HepG2 (cell line): ENCODE measurements around the gene TSHZ2. TPM values are rescaled to one million over a fixed set of nuclear protein-coding genes. Genes with fewer than 3 reads are reported as not detected.
A peak's percentile ranks its signal among the peaks of the same experiment; 100 is the strongest.

Experiments used
- BORCS8-MEF2B ChIP-seq: sonication (generic); formaldehyde crosslinking; IDR thresholded peaks from 2 replicates; pipeline ENCODE4 v1.8.0; 2022; ENCODE audit warnings: mild to moderate bottlenecking, missing genetic modification reagents
- CBX2 ChIP-seq, 2 experiments: fragments of 200-600 bp in 1 of 2; sonication (generic); formaldehyde crosslinking in 1 of 2; IDR thresholded peaks; 2 replicates each; pipeline versions ENCODE4 v1.7.0 to v1.8.1; 2018 to 2022; ENCODE audit warnings: low read depth in 2 of 2, low read length in 1 of 2, mild to moderate bottlenecking in 1 of 2, missing genetic modification reagents in 1 of 2
- GATA4 ChIP-seq: sonication (generic); IDR thresholded peaks from 2 replicates; pipeline ENCODE4 v1.6.1; 2016; ENCODE audit warnings: antibody characterized with exemption, low read depth, borderline replicate concordance
- KDM4B ChIP-seq: sonication (generic); formaldehyde crosslinking; IDR thresholded peaks from 2 replicates; pipeline ENCODE4 v1.4.0; 2020; ENCODE audit warnings: missing genetic modification reagents
- NCOA2 ChIP-seq: sonication (generic); formaldehyde crosslinking; IDR thresholded peaks from 2 replicates; pipeline ENCODE4 v1.8.0; 2022; ENCODE audit warnings: inconsistent platforms
- NFRKB ChIP-seq: fragments of 450-650 bp; IDR thresholded peaks from 2 replicates; pipeline ENCODE4 v1.6.1; 2017
- PLRG1 ChIP-seq: fragments of 450-650 bp; conservative IDR thresholded peaks from 2 replicates; pipeline ENCODE4 v1.6.1; 2016
- REL ChIP-seq: sonication (generic); formaldehyde crosslinking; conservative IDR thresholded peaks from 2 replicates; pipeline ENCODE4 v1.8.0; 2022; ENCODE audit warnings: mild to moderate bottlenecking, missing genetic modification reagents, moderate library complexity
- SAFB2 ChIP-seq: sonication (generic); formaldehyde crosslinking; IDR thresholded peaks from 2 replicates; pipeline ENCODE4 v1.5.1; 2020; ENCODE audit warnings: missing genetic modification reagents, low read depth, mild to moderate bottlenecking, borderline replicate concordance
- TRAFD1 ChIP-seq: sonication (generic); formaldehyde crosslinking; IDR thresholded peaks from 2 replicates; pipeline ENCODE4 v1.5.1; 2020; ENCODE audit warnings: missing genetic modification reagents, mild to moderate bottlenecking, borderline replicate concordance
- ZBTB38 ChIP-seq: sonication (generic); formaldehyde crosslinking; IDR thresholded peaks from 2 replicates; pipeline ENCODE4 v1.5.1; 2020; ENCODE audit warnings: mild to moderate bottlenecking, missing genetic modification reagents
- ZBTB39 ChIP-seq: sonication (generic); formaldehyde crosslinking; IDR thresholded peaks from 2 replicates; pipeline ENCODE4 v1.5.0; 2020; ENCODE audit warnings: missing genetic modification reagents
- ZFAT ChIP-seq: sonication (generic); formaldehyde crosslinking; conservative IDR thresholded peaks from 2 replicates; pipeline ENCODE4 v1.8.1; 2023; ENCODE audit warnings: missing genetic modification reagents, inconsistent platforms
- ZNF430 ChIP-seq: sonication (generic); formaldehyde crosslinking; IDR thresholded peaks from 2 replicates; pipeline ENCODE4 v1.9.0; 2021; ENCODE audit warnings: mild to moderate bottlenecking, missing genetic modification reagents
- ZNF44 ChIP-seq: sonication (generic); formaldehyde crosslinking; IDR thresholded peaks from 2 replicates; pipeline ENCODE4 v1.5.1; 2020; ENCODE audit warnings: mild to moderate bottlenecking, missing genetic modification reagents
- ZNF501 ChIP-seq: sonication (generic); formaldehyde crosslinking; IDR thresholded peaks from 2 replicates; pipeline ENCODE4 v1.5.1; 2020; ENCODE audit warnings: mild to moderate bottlenecking, moderate library complexity, missing genetic modification reagents
- ZNF549 ChIP-seq: sonication (generic); formaldehyde crosslinking; IDR thresholded peaks from 2 replicates; pipeline ENCODE4 v1.5.0; 2020; ENCODE audit warnings: missing genetic modification reagents
- ZNF879 ChIP-seq: sonication (generic); formaldehyde crosslinking; IDR thresholded peaks from 2 replicates; pipeline ENCODE4 v1.8.1; 2023; ENCODE audit warnings: missing genetic modification reagents
- ZNF891 ChIP-seq: sonication (generic); formaldehyde crosslinking; IDR thresholded peaks from 2 replicates; pipeline ENCODE4 v1.5.0; 2020; ENCODE audit warnings: mild to moderate bottlenecking, missing genetic modification reagents
- polyA plus RNA-seq, 8 experiments: library from polyadenylated mRNA; depleted of rRNA in 3 of 8; stranded (reverse) in 7 of 8; unstranded in 1 of 8; fragments of >200 nt; fragmentation: Illumina TruSeq in 4 of 8; extraction: Trizol in 4 of 8; gene quantifications; 2 replicates each; pipeline versions ENCODE4 v1.2.1 to v1.2.3, GENCODE V29; 2011 to 2016; ENCODE audit warnings: low read depth in 4 of 8, missing spikeins in 1 of 8, mixed read lengths in 1 of 8; ENCODE audit not compliant: insufficient read depth in 1 of 8
- total RNA-seq, 5 experiments: library from RNA; depleted of rRNA; stranded (reverse); fragments of >200 nt; fragmentation: Illumina TruSeq; extraction: Trizol; gene quantifications; 2 replicates each; pipeline ENCODE4 v1.2.3, GENCODE V29; 2016; ENCODE audit warnings: low read depth in 1 of 5
- TF ChIP-seq, protein P1 (sequence below): sonication (generic); formaldehyde crosslinking; IDR thresholded peaks from 2 replicates; pipeline ENCODE4 v1.4.0; 2020; ENCODE audit warnings: missing genetic modification reagents
- TF ChIP-seq, protein P2 (sequence below), 2 experiments: sonication (generic) in 1 of 2; formaldehyde crosslinking in 1 of 2; IDR thresholded peaks; 2 replicates each; pipeline versions ENCODE4 v1.4.0 to v1.6.1; 2018 to 2020; ENCODE audit warnings: missing genetic modification reagents in 2 of 2, borderline replicate concordance in 1 of 2, low read depth in 1 of 2, mild to moderate bottlenecking in 1 of 2, missing biosample characterization in 1 of 2
- TF ChIP-seq, protein P3 (sequence below): sonication (generic); formaldehyde crosslinking; IDR thresholded peaks from 2 replicates; pipeline ENCODE4 v1.5.0; 2020; ENCODE audit warnings: mild to moderate bottlenecking, missing genetic modification reagents

The TSHZ2 gene
- total and polyA plus RNA-seq, 2 of the 13 experiments (the other 11 are each of a cell fraction or from before 2014, with no cell fraction given), result 0.01 TPM; not detected in 1

DNA sequence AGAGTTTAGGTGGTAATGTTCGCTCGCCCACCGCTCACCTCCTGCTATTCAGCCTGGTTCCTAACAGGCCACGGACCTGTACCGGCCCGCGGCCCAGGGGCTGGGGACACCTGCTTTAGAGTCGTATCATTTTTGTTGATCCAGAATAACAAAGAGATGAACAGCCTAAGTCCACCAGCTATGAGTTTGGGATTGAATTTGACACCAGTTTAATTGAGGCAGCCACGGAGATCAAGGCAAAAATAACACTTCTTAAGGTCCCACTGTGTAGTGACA is 108.5 kb downstream of the TSHZ2 start (continued):
- no peak for TF ChIP-seq ZBTB39 (CRISPR knock-in tag)
- TF ChIP-seq, protein P1, sequence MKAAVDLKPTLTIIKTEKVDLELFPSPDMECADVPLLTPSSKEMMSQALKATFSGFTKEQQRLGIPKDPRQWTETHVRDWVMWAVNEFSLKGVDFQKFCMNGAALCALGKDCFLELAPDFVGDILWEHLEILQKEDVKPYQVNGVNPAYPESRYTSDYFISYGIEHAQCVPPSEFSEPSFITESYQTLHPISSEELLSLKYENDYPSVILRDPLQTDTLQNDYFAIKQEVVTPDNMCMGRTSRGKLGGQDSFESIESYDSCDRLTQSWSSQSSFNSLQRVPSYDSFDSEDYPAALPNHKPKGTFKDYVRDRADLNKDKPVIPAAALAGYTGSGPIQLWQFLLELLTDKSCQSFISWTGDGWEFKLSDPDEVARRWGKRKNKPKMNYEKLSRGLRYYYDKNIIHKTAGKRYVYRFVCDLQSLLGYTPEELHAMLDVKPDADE (CRISPR knock-in tag), result no peak
- no peak for TF ChIP-seq TRAFD1
- TF ChIP-seq ZNF430 (CRISPR knock-in tag), result peak; percentile 67; the same call in 1 of the 2 replicates
- no peak for TF ChIP-seq SAFB2 (CRISPR knock-in tag)
- TF ChIP-seq NCOA2 (CRISPR knock-in tag), result 0 out of 2 replicates have a peak, but pooled peaks have one; percentile 9
- 0 out of 2 replicates have a peak, but pooled peaks have one; percentile 36 for TF ChIP-seq REL (CRISPR knock-in tag)
- TF ChIP-seq GATA4, result no peak
- no peak for TF ChIP-seq ZNF44 (CRISPR knock-in tag)
- TF ChIP-seq NFRKB, result no peak
- TF ChIP-seq, protein P2, sequence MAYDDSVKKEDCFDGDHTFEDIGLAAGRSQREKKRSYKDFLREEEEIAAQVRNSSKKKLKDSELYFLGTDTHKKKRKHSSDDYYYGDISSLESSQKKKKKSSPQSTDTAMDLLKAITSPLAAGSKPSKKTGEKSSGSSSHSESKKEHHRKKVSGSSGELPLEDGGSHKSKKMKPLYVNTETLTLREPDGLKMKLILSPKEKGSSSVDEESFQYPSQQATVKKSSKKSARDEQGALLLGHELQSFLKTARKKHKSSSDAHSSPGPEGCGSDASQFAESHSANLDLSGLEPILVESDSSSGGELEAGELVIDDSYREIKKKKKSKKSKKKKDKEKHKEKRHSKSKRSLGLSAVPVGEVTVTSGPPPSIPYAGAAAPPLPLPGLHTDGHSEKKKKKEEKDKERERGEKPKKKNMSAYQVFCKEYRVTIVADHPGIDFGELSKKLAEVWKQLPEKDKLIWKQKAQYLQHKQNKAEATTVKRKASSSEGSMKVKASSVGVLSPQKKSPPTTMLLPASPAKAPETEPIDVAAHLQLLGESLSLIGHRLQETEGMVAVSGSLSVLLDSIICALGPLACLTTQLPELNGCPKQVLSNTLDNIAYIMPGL (CRISPR knock-in tag; IDR thresholded peaks at IDR 0.05; ENCODE audit: borderline replicate concordance in 1 of 2, low read depth in 1 of 2), result no peak
- TF ChIP-seq, protein P3, sequence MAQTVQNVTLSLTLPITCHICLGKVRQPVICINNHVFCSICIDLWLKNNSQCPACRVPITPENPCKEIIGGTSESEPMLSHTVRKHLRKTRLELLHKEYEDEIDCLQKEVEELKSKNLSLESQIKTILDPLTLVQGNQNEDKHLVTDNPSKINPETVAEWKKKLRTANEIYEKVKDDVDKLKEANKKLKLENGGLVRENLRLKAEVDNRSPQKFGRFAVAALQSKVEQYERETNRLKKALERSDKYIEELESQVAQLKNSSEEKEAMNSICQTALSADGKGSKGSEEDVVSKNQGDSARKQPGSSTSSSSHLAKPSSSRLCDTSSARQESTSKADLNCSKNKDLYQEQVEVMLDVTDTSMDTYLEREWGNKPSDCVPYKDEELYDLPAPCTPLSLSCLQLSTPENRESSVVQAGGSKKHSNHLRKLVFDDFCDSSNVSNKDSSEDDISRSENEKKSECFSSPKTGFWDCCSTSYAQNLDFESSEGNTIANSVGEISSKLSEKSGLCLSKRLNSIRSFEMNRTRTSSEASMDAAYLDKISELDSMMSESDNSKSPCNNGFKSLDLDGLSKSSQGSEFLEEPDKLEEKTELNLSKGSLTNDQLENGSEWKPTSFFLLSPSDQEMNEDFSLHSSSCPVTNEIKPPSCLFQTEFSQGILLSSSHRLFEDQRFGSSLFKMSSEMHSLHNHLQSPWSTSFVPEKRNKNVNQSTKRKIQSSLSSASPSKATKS, result no peak
- no peak for TF ChIP-seq PLRG1
- no peak for TF ChIP-seq ZNF501
- 0 out of 2 replicates have a peak, but pooled peaks have one; percentile 49 for TF ChIP-seq KDM4B
- TF ChIP-seq ZBTB38 (CRISPR knock-in tag), result peak; percentile 52; the same call in 1 of the 2 replicates
- no peak for TF ChIP-seq ZNF549
- no peak for TF ChIP-seq ZFAT (CRISPR knock-in tag)
- 0 out of 2 replicates have a peak, but pooled peaks have one; percentile 8 for TF ChIP-seq CBX2 (IDR thresholded peaks at IDR 0.05; ENCODE audit: low read depth, low read length)
- no peak for TF ChIP-seq CBX2 (CRISPR knock-in tag; IDR thresholded peaks at IDR 0.05; ENCODE audit: low read depth)
- TF ChIP-seq BORCS8-MEF2B (CRISPR knock-in tag), result no peak
- TF ChIP-seq ZNF879 (CRISPR knock-in tag), result no peak
- peak; percentile 49; the same call in 1 of the 2 replicates for TF ChIP-seq ZNF891
